GM19467 (cell line): ENCODE data around the gene MAGEH1.

Experiments
- ATAC-seq: cut with Tn5 transposase; IDR thresholded peaks from one replicate; pipeline ENCODE4 v1.9.1; 2021; ENCODE audit warnings: mild to moderate bottlenecking, moderate library complexity; ENCODE audit not compliant: unreplicated experiment

Gene MAGEH1

DNA sequence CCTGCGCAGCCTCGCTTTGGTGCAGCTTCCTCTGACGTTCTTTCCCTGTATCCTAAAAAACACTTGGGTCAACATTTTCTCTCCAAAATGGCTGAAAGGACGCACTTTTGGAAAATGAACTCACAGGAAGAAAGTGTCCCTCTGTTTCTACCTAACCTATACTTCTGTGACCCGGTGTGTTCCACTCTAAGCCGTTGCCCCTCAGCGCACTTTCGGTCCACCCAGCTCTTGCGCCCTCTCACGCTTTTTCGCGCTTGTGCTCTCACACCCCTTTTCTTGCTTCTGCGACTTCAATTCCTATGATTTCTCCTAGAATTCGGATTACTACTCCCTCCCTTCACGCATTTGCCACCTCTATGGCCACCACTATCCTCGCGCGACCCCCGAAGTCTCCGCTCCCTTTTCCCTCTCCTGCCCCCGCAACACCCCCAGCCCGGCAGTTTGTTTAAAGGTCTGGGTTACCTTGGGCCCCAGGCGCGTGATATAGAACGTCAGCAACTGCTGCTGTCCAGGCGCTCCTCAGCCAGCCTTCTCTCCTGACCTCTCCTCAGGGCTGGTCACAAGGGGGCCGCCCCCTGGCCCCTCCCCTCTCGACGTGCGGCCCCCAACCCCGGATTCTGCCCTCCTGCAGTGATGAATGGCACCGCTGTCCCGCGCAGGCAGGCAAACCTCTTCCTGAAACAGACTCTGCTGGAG is 37.5 kb downstream of the MAGEH1 start, which contains the start of gene USP51:
TSS of gene USP51 (minus strand) at position 535 of the 696 bp plus-strand sequence. CDS start 909 bp downstream, outside the sequence.
- peak; percentile 33 for ATAC-seq

- no peak for ATAC-seq
Measured at GRCh38 chrX:55490121-55490520, 38.2 kb downstream of the MAGEH1 start.

- ATAC-seq: no peak
Measured at GRCh38 chrX:55490974-55491373, 39.0 kb downstream of the MAGEH1 start.
